ENCODE data around the gene ZNF688.

The ZNF688 gene

GRCh38 chr16:30554557-30555314 lies 16.8 kb downstream of the ZNF688 start:
- H3K9me3 ChIP-seq (ENCODE audit: severe bottlenecking): no peaks in the 10 kb centered on the region
- H3K4me3 ChIP-seq (ENCODE audit: severe bottlenecking): no peak overlapping the region
- TF ChIP-seq CTCF (IDR thresholded peaks at IDR 0.05; ENCODE audit: poor library complexity, severe bottlenecking): no peak
- H3K4me1 ChIP-seq (ENCODE audit: insufficient read depth, poor library complexity, severe bottlenecking): no peaks in the 10 kb centered on the region
- no peaks in the 10 kb centered on the region for H3K27me3 ChIP-seq (ENCODE audit: insufficient read depth, poor library complexity, severe bottlenecking)
- ATAC-seq (ENCODE audit: low read depth) (no peak), DNase-seq (ENCODE audit: low spot score) (no peak)
- H3K27ac ChIP-seq (ENCODE audit: poor library complexity, severe bottlenecking): no peak overlapping the region
- H3K36me3 ChIP-seq (ENCODE audit: low read depth): peaks cover 26% of the 10 kb centered on the region

GRCh38 chr16:30553393-30553899 lies 18.1 kb downstream of the ZNF688 start:
- ATAC-seq (ENCODE audit: low read depth): no peak
- no peak for TF ChIP-seq CTCF (IDR thresholded peaks at IDR 0.05; ENCODE audit: poor library complexity, severe bottlenecking)
- H3K27ac ChIP-seq (ENCODE audit: poor library complexity, severe bottlenecking): no peak overlapping the region

GRCh38 chr16:30552956-30553355 lies 18.6 kb downstream of the ZNF688 start:
- peaks cover 26% of the 10 kb centered on the region for H3K36me3 ChIP-seq (ENCODE audit: low read depth)
- H3K4me1 ChIP-seq (ENCODE audit: insufficient read depth, poor library complexity, severe bottlenecking): no peaks in the 10 kb centered on the region
- no peak overlapping the region for H3K4me3 ChIP-seq (ENCODE audit: severe bottlenecking)
- no peaks in the 10 kb centered on the region for H3K27me3 ChIP-seq (ENCODE audit: insufficient read depth, poor library complexity, severe bottlenecking)
- no peak for DNase-seq (ENCODE audit: low spot score)
- ATAC-seq (ENCODE audit: low read depth): no peak
- H3K27ac ChIP-seq (ENCODE audit: poor library complexity, severe bottlenecking): no peak overlapping the region
- TF ChIP-seq CTCF (IDR thresholded peaks at IDR 0.05; ENCODE audit: poor library complexity, severe bottlenecking): no peak
- no peaks in the 10 kb centered on the region for H3K9me3 ChIP-seq (ENCODE audit: severe bottlenecking)

More at GRCh38 chr16:30553393-30553899, 18.1 kb downstream of the ZNF688 start:
- H3K4me3 ChIP-seq (ENCODE audit: severe bottlenecking): no peak overlapping the region
- DNase-seq (ENCODE audit: low spot score): no peak
- no peaks in the 10 kb centered on the region for H3K9me3 ChIP-seq (ENCODE audit: severe bottlenecking)
- no peaks in the 10 kb centered on the region for H3K27me3 ChIP-seq (ENCODE audit: insufficient read depth, poor library complexity, severe bottlenecking)
- peaks cover 26% of the 10 kb centered on the region for H3K36me3 ChIP-seq (ENCODE audit: low read depth)
- H3K4me1 ChIP-seq (ENCODE audit: insufficient read depth, poor library complexity, severe bottlenecking): no peaks in the 10 kb centered on the region

- no peak for TF ChIP-seq CTCF (IDR thresholded peaks at IDR 0.05; ENCODE audit: poor library complexity, severe bottlenecking)
- Histone ChIP-seq H3K4me1 (ENCODE audit: insufficient read depth, poor library complexity, severe bottlenecking) (no peaks in the 10 kb centered on the region), H3K27me3 (ENCODE audit: insufficient read depth, poor library complexity, severe bottlenecking) (no peaks in the 10 kb centered on the region), H3K27ac (ENCODE audit: poor library complexity, severe bottlenecking) (no peak overlapping the region), H3K36me3 (ENCODE audit: low read depth) (peaks cover 26% of the 10 kb centered on the region), H3K9me3 (ENCODE audit: severe bottlenecking) (no peaks in the 10 kb centered on the region), H3K4me3 (ENCODE audit: severe bottlenecking) (no peak overlapping the region)
- DNase-seq (ENCODE audit: low spot score) (no peak), ATAC-seq (ENCODE audit: low read depth) (no peak)
Observed at GRCh38 chr16:30551781-30552180, 19.7 kb downstream of the ZNF688 start.

All from RWPE2 (cell line).